GM20000 (cell line): ENCODE data around the gene PRKCH.

Experiments used
- DNase-seq: peaks from one replicate; pipeline ENCODE4 v3.0.0; 2012; ENCODE audit warnings: low spot score
- TF ChIP-seq, protein P1 (sequence below): IDR thresholded peaks from 2 replicates; pipeline ENCODE4 v1.5.1; 2012; ENCODE audit warnings: mild to moderate bottlenecking, control low read depth; ENCODE audit errors: extremely low read depth, missing control alignments

The PRKCH gene

GRCh38 chr14:61375218-61375617 lies 53.8 kb downstream of the PRKCH start:
- no peak for DNase-seq
- TF ChIP-seq, protein P1, sequence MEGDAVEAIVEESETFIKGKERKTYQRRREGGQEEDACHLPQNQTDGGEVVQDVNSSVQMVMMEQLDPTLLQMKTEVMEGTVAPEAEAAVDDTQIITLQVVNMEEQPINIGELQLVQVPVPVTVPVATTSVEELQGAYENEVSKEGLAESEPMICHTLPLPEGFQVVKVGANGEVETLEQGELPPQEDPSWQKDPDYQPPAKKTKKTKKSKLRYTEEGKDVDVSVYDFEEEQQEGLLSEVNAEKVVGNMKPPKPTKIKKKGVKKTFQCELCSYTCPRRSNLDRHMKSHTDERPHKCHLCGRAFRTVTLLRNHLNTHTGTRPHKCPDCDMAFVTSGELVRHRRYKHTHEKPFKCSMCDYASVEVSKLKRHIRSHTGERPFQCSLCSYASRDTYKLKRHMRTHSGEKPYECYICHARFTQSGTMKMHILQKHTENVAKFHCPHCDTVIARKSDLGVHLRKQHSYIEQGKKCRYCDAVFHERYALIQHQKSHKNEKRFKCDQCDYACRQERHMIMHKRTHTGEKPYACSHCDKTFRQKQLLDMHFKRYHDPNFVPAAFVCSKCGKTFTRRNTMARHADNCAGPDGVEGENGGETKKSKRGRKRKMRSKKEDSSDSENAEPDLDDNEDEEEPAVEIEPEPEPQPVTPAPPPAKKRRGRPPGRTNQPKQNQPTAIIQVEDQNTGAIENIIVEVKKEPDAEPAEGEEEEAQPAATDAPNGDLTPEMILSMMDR = no peak

- TF ChIP-seq, protein P1 = no peak
- no peak for DNase-seq
These were observed 54.9 kb downstream of the PRKCH start for GRCh38 chr14:61376314-61376713.

- DNase-seq = no peak
- TF ChIP-seq, protein P1 = no peak
These were observed 56.4 kb downstream of the PRKCH start for GRCh38 chr14:61377749-61378148.

DNA sequence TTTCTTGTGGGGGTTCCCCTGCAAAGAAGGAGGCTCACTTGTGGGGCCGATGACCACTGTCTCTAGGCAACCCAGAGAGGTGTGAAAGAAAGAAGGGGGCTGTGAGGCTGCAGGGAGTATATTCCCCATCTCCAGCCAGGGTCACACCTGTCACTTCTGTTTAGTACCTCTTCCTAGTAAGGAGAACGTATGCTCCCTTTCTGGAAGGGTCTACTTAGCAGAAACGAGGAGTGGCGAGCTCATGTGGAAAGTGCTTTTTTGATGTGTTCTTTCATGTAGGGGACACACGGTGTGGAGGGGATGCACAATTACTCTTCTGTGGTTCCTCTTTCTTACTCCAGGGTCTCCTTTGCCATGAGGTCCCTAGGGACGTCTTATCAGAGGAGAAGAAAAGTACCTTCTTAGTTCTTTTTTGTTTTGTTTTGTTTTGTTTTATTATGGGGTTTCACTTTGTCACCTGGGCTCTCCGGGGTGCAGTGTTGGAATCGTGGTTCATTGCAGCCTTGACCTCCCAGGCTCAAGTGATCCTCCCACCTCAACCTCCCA lies 58.3 kb downstream of the PRKCH start:
- peak; percentile 26 for DNase-seq
- TF ChIP-seq, protein P1 = no peak

DNA sequence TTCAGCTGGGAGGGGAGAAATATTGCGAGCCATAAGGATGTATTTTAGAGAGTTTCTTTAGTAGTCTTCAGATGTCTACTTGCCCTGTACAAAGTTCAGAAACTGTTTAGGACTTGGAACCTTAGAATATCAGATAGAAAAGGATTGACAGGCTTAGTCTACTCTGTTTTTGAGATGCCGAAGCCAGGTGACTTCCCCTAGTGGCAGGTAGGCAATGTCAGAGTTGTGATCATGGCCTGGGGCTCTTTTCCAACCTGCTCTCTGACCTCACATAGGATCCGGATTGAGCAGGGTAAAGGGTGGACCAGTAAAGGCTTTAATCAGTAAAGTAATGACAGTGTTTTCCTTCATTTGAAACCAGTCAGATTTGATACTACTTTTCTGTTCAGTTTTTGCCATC lies 59.6 kb downstream of the PRKCH start:
- no peak for DNase-seq
- TF ChIP-seq, protein P1 = no peak

GRCh38 chr14:61381553-61381952 lies 60.2 kb downstream of the PRKCH start:
- TF ChIP-seq, protein P1 = no peak
- no peak for DNase-seq

DNA sequence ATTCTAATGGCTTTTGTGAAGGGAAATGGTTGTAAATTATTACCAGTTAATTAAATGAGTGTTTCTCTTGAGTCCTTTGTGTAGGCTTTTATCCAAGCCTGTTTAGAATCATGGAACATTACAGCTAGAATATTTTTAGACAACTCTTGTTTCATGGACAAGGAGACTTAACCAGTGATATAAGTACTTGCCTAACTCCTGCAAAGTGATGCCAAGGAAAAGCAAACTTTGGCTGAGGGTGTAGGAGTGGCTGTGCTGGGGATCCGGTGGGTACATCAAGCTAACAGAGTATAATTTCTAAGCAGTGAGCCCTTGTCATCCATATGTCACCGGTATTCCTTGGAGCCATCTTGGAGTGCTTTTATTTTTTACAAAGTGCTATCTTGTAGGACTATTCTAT lies 61.5 kb downstream of the PRKCH start:
- TF ChIP-seq, protein P1 = no peak
- no peak for DNase-seq
